IPS DF 6.9 (cell line): Measurements from ENCODE around the gene CP.
"Not testable (repeated sequence)": the region's sequence is repeated elsewhere in the genome, so short reads cannot be mapped to it uniquely, and the experiment has no call there.

Experiments used
- DNase-seq: peaks from one replicate; pipeline ENCODE4 v3.0.0-alpha.2; 2013; ENCODE audit warnings: low read depth, low spot score
- H3K27ac ChIP-seq: one replicate; pipeline ENCODE4 v1.5.1; 2013; ENCODE audit warnings: low read length, control low read depth
- H3K27me3 ChIP-seq: 2 replicates; pipeline ENCODE4 v1.6.1; 2013; ENCODE audit warnings: mild to moderate bottlenecking, low read length; ENCODE audit not compliant: control insufficient read depth, insufficient read depth
- H3K36me3 ChIP-seq: 2 replicates; pipeline ENCODE4 v1.6.1; 2013; ENCODE audit warnings: low read length; ENCODE audit not compliant: control insufficient read depth, insufficient read depth
- H3K4me1 ChIP-seq: 2 replicates; pipeline ENCODE4 v1.6.1; 2013; ENCODE audit warnings: low read length; ENCODE audit not compliant: control insufficient read depth, insufficient read depth
- H3K4me3 ChIP-seq: 2 replicates; pipeline ENCODE4 v1.5.1; 2013; ENCODE audit warnings: mild to moderate bottlenecking, low read length
- H3K9me3 ChIP-seq: 2 replicates; pipeline ENCODE4 v1.6.1; 2013; ENCODE audit warnings: low read length, inconsistent platforms; ENCODE audit not compliant: control insufficient read depth, insufficient read depth
- WGBS: extraction: QIAGEN DNeasy Blood & Tissue Kit; methylation state at CpG from one replicate; pipeline ENCODE4 v1.1.7; 2013; ENCODE audit warnings: mixed read lengths, missing lambda C conversion rate; ENCODE audit not compliant: insufficient read length, insufficient coverage; 5-methylcytosine and 5-hydroxymethylcytosine counted together

The CP gene

GRCh38 chr3:149231871-149232270 lies 10.2 kb upstream of the CP start:
- Histone ChIP-seq H3K36me3 (no peaks in the 10 kb centered on the region), H3K27ac (no peak overlapping the region), H3K4me1 (peaks cover 1% of the 10 kb centered on the region; the same call in 1 of the 2 replicates), H3K27me3 (no peaks in the 10 kb centered on the region), H3K9me3 (no peaks in the 10 kb centered on the region), H3K4me3 (no peak overlapping the region)
- WGBS, result no CpG with 5 or more reads among the region's 2 CpGs
- DNase-seq, result no peak

DNA sequence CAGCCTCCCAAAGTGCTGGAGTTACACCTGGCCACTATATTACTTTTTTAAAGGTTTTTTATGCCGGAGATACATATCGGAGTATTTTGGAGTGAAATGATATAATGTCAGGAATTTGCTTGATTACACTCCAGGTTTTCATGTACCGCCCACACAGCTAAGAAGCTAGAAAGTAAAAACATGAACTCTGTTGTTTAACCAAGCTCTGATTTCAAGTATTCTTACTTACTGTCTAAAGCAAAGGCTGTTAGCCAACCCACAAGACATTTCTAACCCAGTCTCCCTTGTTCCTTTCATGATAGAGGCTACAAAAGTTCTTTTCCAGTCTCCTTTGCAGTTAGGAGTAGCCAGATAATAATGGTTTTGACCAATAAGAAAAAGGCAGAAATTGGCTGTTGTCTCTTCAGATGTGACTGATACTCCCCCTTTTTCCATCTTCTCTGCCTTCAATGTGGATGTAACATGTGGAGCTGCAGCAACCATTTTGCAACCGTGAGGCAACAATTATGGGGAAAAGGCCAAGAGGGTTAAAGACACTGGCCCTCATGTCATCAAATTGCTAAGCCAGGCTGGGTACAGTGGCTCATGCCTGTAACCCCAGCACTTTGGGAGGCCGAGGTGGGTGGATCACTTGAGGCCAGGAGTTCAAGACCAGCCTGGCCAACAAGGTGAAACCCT lies 6.1 kb upstream of the CP start:
- Histone ChIP-seq H3K36me3 (no peaks in the 10 kb centered on the region), H3K27me3 (no peaks in the 10 kb centered on the region), H3K9me3 (no peaks in the 10 kb centered on the region), H3K4me3 (no peak overlapping the region), H3K27ac (no peak overlapping the region), H3K4me1 (no peaks in the 10 kb centered on the region; the same call in 1 of the 2 replicates)
- DNase-seq, result no peak
- WGBS, result no CpG with 5 or more reads among the region's 5 CpGs

GRCh38 chr3:149226776-149227175 lies 5.1 kb upstream of the CP start:
- H3K4me1 ChIP-seq, result no peaks in the 10 kb centered on the region; the same call in 1 of the 2 replicates
- no peaks in the 10 kb centered on the region for H3K36me3 ChIP-seq
- H3K27ac ChIP-seq, result no peak overlapping the region
- no peak overlapping the region for H3K4me3 ChIP-seq
- H3K9me3 ChIP-seq, result no peaks in the 10 kb centered on the region
- DNase-seq, result no peak
- H3K27me3 ChIP-seq, result no peaks in the 10 kb centered on the region
- no CpG with 5 or more reads among the region's 1 CpG for WGBS

- no peak overlapping the region for H3K4me3 ChIP-seq
- H3K9me3 ChIP-seq, result no peaks in the 10 kb centered on the region
- no peak for DNase-seq
- WGBS, result no CpG with 5 or more reads among the region's 9 CpGs
- H3K36me3 ChIP-seq, result no peaks in the 10 kb centered on the region
- H3K27ac ChIP-seq, result no peak overlapping the region
- H3K27me3 ChIP-seq, result no peaks in the 10 kb centered on the region
- H3K4me1 ChIP-seq, result no peaks in the 10 kb centered on the region
Measured at GRCh38 chr3:149224736-149225594, 3.3 kb upstream of the CP start.

- Histone ChIP-seq H3K36me3 (no peaks in the 10 kb centered on the region), H3K4me3 (no peak overlapping the region), H3K4me1 (no peaks in the 10 kb centered on the region), H3K27ac (no peak overlapping the region), H3K27me3 (no peaks in the 10 kb centered on the region), H3K9me3 (no peaks in the 10 kb centered on the region)
- WGBS, result no CpG with 5 or more reads among the region's 6 CpGs
- DNase-seq, result no peak
Measured at GRCh38 chr3:149223461-149223820, 1.8 kb upstream of the CP start.

DNA sequence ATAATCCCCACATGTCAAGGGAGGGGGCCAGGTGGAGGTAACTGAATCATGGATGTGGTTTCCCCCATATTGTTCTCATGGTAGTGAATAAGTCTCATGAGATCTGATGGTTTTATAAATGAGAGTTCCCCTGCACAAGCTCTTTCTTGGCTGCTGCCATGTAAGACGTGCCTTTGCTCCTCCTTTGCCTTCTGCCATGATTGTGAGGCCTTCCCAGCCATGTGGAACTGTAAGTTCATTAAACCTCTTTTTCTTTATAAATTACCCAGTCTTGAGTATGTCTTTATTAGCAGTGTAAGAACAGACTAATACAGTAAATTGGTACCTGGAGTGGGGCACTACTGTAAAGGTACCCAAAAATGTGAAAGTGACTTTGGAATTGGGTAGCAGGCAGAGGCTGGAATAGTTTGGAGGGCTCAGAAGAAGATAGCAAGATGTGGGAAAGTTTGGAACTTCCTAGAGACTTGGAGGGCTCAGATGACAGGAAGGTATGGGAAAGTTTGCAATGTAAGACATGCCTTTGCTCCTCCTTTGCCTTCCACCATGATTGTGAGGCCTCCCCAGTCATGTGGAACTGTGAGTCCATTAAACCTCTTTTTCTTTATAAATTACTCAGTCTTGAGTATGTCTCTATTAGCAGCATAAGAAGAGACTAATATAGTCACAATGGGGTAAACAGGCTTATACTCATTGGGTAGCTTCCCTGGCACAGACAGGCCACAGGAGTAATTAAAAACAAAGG lies 2.1 kb downstream of the CP start:
- not testable (repeated sequence) for H3K4me3 ChIP-seq, H3K27me3 ChIP-seq
- no CpG with 5 or more reads among the region's 1 CpG for WGBS

GRCh38 chr3:149217347-149217746 lies 4.3 kb downstream of the CP start:
- Histone ChIP-seq H3K4me1 (no peaks in the 10 kb centered on the region), H3K9me3 (no peaks in the 10 kb centered on the region), H3K27ac (no peak overlapping the region), H3K27me3 (no peaks in the 10 kb centered on the region), H3K36me3 (no peaks in the 10 kb centered on the region), H3K4me3 (no peak overlapping the region)
- no CpG with 5 or more reads among the region's 5 CpGs for WGBS
- DNase-seq, result no peak

More for the DNA sequence above, 2.1 kb downstream of the CP start:
- H3K27ac ChIP-seq, H3K36me3 ChIP-seq, H3K9me3 ChIP-seq, H3K4me1 ChIP-seq, DNase-seq: not testable (repeated sequence)

DNA sequence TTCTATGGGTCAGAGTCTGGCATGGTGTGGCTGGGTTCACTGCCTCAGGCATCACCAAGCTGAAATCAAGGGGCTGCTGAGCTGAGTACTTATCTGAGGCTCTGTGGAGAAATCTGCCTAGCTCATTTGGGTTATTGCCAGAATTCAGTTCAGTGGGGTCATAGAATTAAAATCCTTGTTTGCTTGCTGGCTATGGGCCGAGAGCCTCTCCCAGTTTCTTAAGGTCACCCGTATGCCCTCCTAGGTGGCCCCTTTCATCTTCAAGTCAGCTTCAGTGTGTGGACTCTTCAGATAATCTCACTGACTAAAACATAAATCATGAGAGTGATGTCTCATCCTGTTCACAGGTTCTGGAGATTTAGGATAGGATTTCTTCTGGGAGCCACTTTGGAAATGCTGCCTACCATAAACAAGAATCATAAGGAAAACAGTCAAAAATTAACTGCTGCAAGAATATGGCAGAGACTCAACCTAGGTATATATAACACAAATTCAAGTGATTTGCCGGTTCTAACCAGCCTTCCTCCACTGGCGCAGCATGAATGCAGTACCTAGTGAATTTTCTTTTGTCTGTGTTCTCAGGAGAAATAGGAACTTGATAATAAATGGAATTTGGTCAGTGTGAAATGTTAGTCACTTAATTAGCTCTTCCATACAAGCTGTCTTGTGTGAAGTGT lies 5.3 kb downstream of the CP start:
- WGBS, result no CpG with 5 or more reads among the region's 4 CpGs
- H3K27ac ChIP-seq, result no peak overlapping the region

GRCh38 chr3:149215515-149215914 lies 6.1 kb downstream of the CP start:
- no peak overlapping the region for H3K4me3 ChIP-seq
- WGBS, result no CpG with 5 or more reads among the region's 2 CpGs
- H3K27ac ChIP-seq, result no peak overlapping the region
- H3K36me3 ChIP-seq, result no peaks in the 10 kb centered on the region
- no peak for DNase-seq
- no peaks in the 10 kb centered on the region for H3K4me1 ChIP-seq
- H3K9me3 ChIP-seq, result no peaks in the 10 kb centered on the region
- H3K27me3 ChIP-seq, result no peaks in the 10 kb centered on the region

More for the DNA sequence above, 5.3 kb downstream of the CP start:
- Histone ChIP-seq H3K36me3 (no peaks in the 10 kb centered on the region), H3K4me1 (no peaks in the 10 kb centered on the region), H3K9me3 (no peaks in the 10 kb centered on the region), H3K27me3 (no peaks in the 10 kb centered on the region), H3K4me3 (no peak overlapping the region)
- DNase-seq, result no peak

DNA sequence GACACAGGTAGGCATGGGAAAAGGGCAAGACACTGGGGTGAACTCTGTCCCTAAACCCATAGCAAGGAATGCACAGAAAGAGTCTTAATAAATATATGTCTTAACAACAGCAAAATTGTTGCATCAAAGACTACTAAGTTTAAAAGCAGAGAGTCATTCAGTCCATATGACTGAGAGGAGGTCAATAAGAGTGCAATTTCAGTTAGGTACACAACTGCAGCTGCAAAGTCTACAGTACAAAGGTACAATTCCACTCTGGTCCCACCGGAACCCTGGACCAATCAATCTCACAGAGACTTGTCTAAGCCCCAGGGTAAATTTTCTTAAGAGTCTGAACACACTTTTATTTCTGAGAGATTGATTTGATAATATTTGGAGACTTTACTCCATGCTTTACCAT lies 6.9 kb downstream of the CP start:
- Histone ChIP-seq H3K27ac (no peak overlapping the region), H3K4me3 (no peak overlapping the region), H3K4me1 (no peaks in the 10 kb centered on the region), H3K9me3 (no peaks in the 10 kb centered on the region), H3K27me3 (no peaks in the 10 kb centered on the region), H3K36me3 (no peaks in the 10 kb centered on the region)
- WGBS, result no CpG with 5 or more reads among the region's 1 CpG
- no peak for DNase-seq
